Activated CD8-positive, alpha-beta memory T cell treated with anti-CD3 and anti-CD28 coated beads, Interleukin-2, amount 50 U/mL, for 24 hours (primary cell): ENCODE measurements around the gene CEBPG.

Experiments used
- DNase-seq: peaks from one replicate; pipeline ENCODE4 v3.0.0-alpha.2; 2020; ENCODE audit errors: extremely low read depth

CEBPG gene

GRCh38 chr19:33350538-33351309 lies 22.8 kb upstream of the CEBPG start:
- no peak for DNase-seq

- no peak for DNase-seq
Measured at GRCh38 chr19:33355535-33355934, 18.0 kb upstream of the CEBPG start.

GRCh38 chr19:33357556-33357955 lies 16.0 kb upstream of the CEBPG start:
- no peak for DNase-seq

GRCh38 chr19:33358408-33358807 lies 15.1 kb upstream of the CEBPG start:
- DNase-seq: no peak

- no peak for DNase-seq
Measured at GRCh38 chr19:33359581-33359980, 13.9 kb upstream of the CEBPG start.

GRCh38 chr19:33362508-33363228 lies 10.8 kb upstream of the CEBPG start:
- DNase-seq: no peak

GRCh38 chr19:33363476-33363875 lies 10.0 kb upstream of the CEBPG start:
- no peak for DNase-seq

- DNase-seq: no peak
Measured at GRCh38 chr19:33365691-33366090, 7.8 kb upstream of the CEBPG start.

- DNase-seq: no peak
Measured at GRCh38 chr19:33366127-33366526, 7.4 kb upstream of the CEBPG start.

- DNase-seq: no peak
Measured at GRCh38 chr19:33366897-33367296, 6.6 kb upstream of the CEBPG start.

- no peak for DNase-seq
Measured at GRCh38 chr19:33368074-33368864, 5.2 kb upstream of the CEBPG start.

- no peak for DNase-seq
Measured at GRCh38 chr19:33370783-33371182, 2.7 kb upstream of the CEBPG start.

- no peak for DNase-seq
Measured at GRCh38 chr19:33374236-33374714, 766 bp downstream of the CEBPG start.

GRCh38 chr19:33375156-33375836 lies 1.8 kb downstream of the CEBPG start:
- no peak for DNase-seq

GRCh38 chr19:33375837-33376159 lies 2.3 kb downstream of the CEBPG start:
- no peak for DNase-seq

GRCh38 chr19:33376423-33376822 lies 2.9 kb downstream of the CEBPG start:
- no peak for DNase-seq

- DNase-seq: no peak
Measured at GRCh38 chr19:33376941-33377557, 3.5 kb downstream of the CEBPG start.

GRCh38 chr19:33377586-33378475 lies 4.3 kb downstream of the CEBPG start:
- no peak for DNase-seq

GRCh38 chr19:33379151-33379829 lies 5.8 kb downstream of the CEBPG start:
- DNase-seq: no peak

- no peak for DNase-seq
Measured at GRCh38 chr19:33381101-33381500, 7.6 kb downstream of the CEBPG start.
